Immature natural killer cell (primary cell): ENCODE results near the gene GSDMA. TPM values are rescaled to one million over a fixed set of nuclear protein-coding genes. Genes with fewer than 3 reads are reported as not detected.

ENCODE experiments used
- DNase-seq, 3 donors: peaks; one replicate each; pipeline ENCODE4 v3.0.0; 2022; ENCODE audit warnings: mixed read lengths in 1 of 3
- H3K27ac Mint-ChIP-seq, 6 donors: one replicate each; pipeline ENCODE4 v1.8.0; 2020; ENCODE audit warnings: mixed read lengths in 6 of 6, mild to moderate bottlenecking in 5 of 6, inconsistent platforms in 4 of 6, moderate library complexity in 3 of 6
- H3K27me3 Mint-ChIP-seq, 3 donors: one replicate each; pipeline ENCODE4 v1.8.0; 2020 to 2021; ENCODE audit warnings: low read depth in 3 of 3, mild to moderate bottlenecking in 3 of 3, mixed read lengths in 3 of 3, moderate library complexity in 3 of 3, inconsistent platforms in 1 of 3
- H3K36me3 Mint-ChIP-seq, 3 donors: one replicate each; pipeline ENCODE4 v1.8.0; 2020; ENCODE audit warnings: mixed read lengths in 3 of 3, inconsistent platforms in 2 of 3, mild to moderate bottlenecking in 2 of 3
- H3K4me1 Mint-ChIP-seq, 2 donors: one replicate each; pipeline ENCODE4 v1.8.0; 2020; ENCODE audit warnings: inconsistent platforms in 2 of 2, mild to moderate bottlenecking in 2 of 2, mixed read lengths in 2 of 2, moderate library complexity in 1 of 2
- H3K4me3 Mint-ChIP-seq, 5 donors: one replicate each; pipeline ENCODE4 v1.8.0; 2020; ENCODE audit warnings: mild to moderate bottlenecking in 5 of 5, mixed read lengths in 5 of 5, inconsistent platforms in 3 of 5, moderate library complexity in 3 of 5
- H3K9me3 Mint-ChIP-seq, 6 donors: one replicate each; pipeline ENCODE4 v1.8.0; 2020; ENCODE audit warnings: mild to moderate bottlenecking in 6 of 6, mixed read lengths in 6 of 6, inconsistent platforms in 4 of 6, moderate library complexity in 3 of 6
- polyA plus RNA-seq, 3 donors: library from polyadenylated mRNA; unstranded; fragments of 300-500 nt; fragmentation: Illumina TruSeq; gene quantifications; one replicate each; pipeline ENCODE4 v1.2.3, GENCODE V29; 2021

GSDMA gene
- polyA plus RNA-seq, 3 donors from 2014 or later, result 2.3 TPM; not detected in 2

- peak overlapping the region in 2 of 6 donors; percentile 45 to 49 for H3K27ac Mint-ChIP-seq
- H3K4me3 Mint-ChIP-seq, result peak overlapping the region in 1 of 5 donors; percentile 30
- H3K4me1 Mint-ChIP-seq, result peaks cover 17 to 20% of the 10 kb centered on the region in 2 donors
- DNase-seq, result no peak
- no peaks in the 10 kb centered on the region for H3K9me3 Mint-ChIP-seq
- no peaks in the 10 kb centered on the region for H3K36me3 Mint-ChIP-seq
- H3K27me3 Mint-ChIP-seq, result peaks cover 0 to 2% (median 0%) of the 10 kb centered on the region in 3 donors
These were observed 7.9 kb upstream of the GSDMA start for GRCh38 chr17:39954876-39955275.

GRCh38 chr17:39955726-39956225 lies 7.0 kb upstream of the GSDMA start:
- Mint-ChIP-seq H3K27ac (peak overlapping the region in 1 of 6 donors; percentile 55), H3K36me3 (no peaks in the 10 kb centered on the region), H3K4me3 (no peak overlapping the region), H3K9me3 (no peaks in the 10 kb centered on the region), H3K27me3 (peaks cover 0 to 2% (median 0%) of the 10 kb centered on the region in 3 donors), H3K4me1 (peaks cover 20 to 21% of the 10 kb centered on the region in 2 donors)
- no peak for DNase-seq

DNA sequence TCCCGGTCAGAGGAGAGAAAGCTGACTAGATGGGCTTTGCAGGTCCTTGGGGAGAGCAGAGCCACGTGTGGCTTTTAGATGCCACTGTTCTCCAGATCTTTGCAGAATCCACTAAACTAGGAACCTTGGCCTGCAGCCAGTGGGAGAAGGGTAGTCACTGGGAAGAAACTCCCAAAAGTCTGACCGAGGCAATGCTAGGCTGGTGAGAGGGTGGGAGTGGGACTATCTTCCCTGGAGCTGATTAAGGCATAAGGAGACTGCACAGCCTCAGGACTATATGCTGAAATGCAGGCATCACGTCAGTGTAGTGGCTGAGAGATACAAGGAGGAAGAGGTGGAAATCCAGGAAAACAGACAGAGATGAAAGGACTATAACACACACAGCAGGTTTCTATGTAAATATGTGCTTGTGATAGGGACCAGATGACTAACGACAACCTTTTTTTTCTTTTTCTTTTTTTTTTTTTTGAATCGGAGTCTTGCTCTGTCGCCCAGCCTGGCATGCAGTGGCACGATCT lies 2.2 kb upstream of the GSDMA start:
- no peak for DNase-seq
- Mint-ChIP-seq H3K36me3 (no peaks in the 10 kb centered on the region), H3K27me3 (peaks cover 4 to 5% (median 5%) of the 10 kb centered on the region in 3 donors), H3K9me3 (no peaks in the 10 kb centered on the region), H3K4me1 (peaks cover 7 to 20% of the 10 kb centered on the region in 2 donors), H3K4me3 (no peak overlapping the region), H3K27ac (peak overlapping the region in 1 of 6 donors; percentile 77)

GRCh38 chr17:39963829-39964228 lies 1.0 kb downstream of the GSDMA start:
- no peaks in the 10 kb centered on the region for H3K9me3 Mint-ChIP-seq
- peaks cover 6 to 13% (median 8%) of the 10 kb centered on the region in 3 donors for H3K27me3 Mint-ChIP-seq
- DNase-seq, result no peak
- H3K4me3 Mint-ChIP-seq, result no peak overlapping the region
- H3K4me1 Mint-ChIP-seq, result peaks cover 5 to 42% of the 10 kb centered on the region in 2 donors
- H3K27ac Mint-ChIP-seq, result peak overlapping the region in 3 of 6 donors; percentile 6 to 91 (median 75)
- H3K36me3 Mint-ChIP-seq, result no peaks in the 10 kb centered on the region

DNA sequence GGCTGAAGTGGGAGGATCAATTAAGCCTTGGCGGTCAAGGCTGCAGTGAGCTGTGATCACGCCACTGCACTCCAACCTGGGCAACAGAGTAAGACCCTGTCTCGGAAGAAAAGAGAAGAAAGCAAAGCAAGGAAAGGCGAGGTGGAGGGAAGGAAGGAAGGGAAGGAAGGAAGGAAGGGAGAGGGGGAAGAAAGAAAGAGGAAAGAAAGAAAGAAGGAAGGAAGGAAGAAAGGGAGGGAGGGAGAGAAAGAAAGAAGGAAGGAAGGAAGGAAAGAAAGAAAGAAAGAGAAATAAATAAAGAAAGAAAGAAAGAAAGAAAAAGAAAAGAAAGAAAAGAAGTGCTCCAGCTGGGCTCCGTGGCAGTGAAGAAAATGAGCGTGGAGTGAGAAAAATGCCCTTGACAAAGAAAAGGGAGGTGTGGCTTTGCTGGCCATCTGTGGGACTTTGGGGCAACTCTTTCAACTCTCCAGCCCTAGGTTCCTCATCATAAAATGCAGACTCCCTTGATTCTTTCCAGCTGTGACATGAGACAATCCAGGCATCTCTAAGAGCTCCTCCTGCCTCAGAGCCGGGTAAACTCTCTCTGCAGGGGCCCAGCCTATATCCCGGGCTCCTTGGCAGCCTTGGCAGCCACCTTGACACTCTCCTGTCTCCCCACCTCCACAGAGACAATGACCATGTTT lies 2.4 kb downstream of the GSDMA start:
- no peak overlapping the region for H3K4me3 Mint-ChIP-seq
- H3K27me3 Mint-ChIP-seq, result peaks cover 8 to 13% (median 8%) of the 10 kb centered on the region in 3 donors
- H3K27ac Mint-ChIP-seq, result peak overlapping the region in 1 of 6 donors; percentile 81
- DNase-seq, result no peak
- no peaks in the 10 kb centered on the region for H3K36me3 Mint-ChIP-seq
- no peaks in the 10 kb centered on the region for H3K9me3 Mint-ChIP-seq
- H3K4me1 Mint-ChIP-seq, result peaks cover 0 to 39% of the 10 kb centered on the region in 2 donors

DNA sequence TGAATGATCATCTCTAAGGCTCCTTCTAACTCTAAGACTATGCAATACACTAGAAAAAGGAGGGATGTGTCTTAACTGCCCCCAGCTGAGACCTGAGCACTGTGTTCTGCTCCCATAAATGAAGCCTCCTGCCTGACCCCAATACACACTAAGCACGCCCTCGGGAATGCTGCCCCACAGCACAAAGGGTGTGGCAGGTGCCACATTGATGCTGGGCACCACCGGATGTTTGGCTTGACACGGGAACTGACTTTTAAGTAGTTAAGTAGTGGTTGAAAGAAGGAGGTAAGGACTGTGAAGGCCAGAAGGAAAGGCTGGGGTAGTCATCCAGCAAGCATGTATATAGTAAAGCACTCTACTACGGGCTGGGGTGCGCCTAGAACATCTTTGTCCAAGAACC lies 4.0 kb downstream of the GSDMA start:
- peak overlapping the region in 4 of 6 donors; percentile 62 to 90 (median 71) for H3K27ac Mint-ChIP-seq
- H3K9me3 Mint-ChIP-seq, result no peaks in the 10 kb centered on the region
- H3K27me3 Mint-ChIP-seq, result peaks cover 6 to 14% (median 13%) of the 10 kb centered on the region in 3 donors
- peaks cover 0 to 37% of the 10 kb centered on the region in 2 donors for H3K4me1 Mint-ChIP-seq
- DNase-seq, result peak in 1 of 3 donors; percentile 16
- H3K36me3 Mint-ChIP-seq, result no peaks in the 10 kb centered on the region
- peak overlapping the region in 3 of 5 donors; percentile 41 to 78 (median 69) for H3K4me3 Mint-ChIP-seq

GRCh38 chr17:39968761-39969160 lies 6.0 kb downstream of the GSDMA start:
- peak overlapping the region in 1 of 6 donors; percentile 54 for H3K27ac Mint-ChIP-seq

DNA sequence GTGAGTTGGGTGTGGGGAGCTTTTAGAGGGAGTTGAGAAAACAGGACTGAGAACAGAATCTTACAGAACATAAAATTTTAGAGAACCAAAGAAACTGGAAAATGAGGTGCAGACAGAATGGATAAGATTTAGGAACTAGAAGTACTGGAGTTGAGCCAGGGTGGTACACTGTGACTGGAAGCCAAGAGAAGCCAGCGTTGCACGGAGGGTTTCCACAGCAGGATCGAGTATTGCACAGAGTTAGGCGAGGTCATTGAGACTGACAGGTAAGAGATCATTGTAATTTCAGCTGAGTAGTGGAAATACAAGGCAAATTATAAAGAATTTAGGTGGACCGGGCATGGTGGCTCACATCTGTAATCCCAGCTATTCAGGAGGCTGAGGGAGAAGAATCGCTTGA lies 6.6 kb downstream of the GSDMA start:
- Mint-ChIP-seq H3K4me3 (no peak overlapping the region), H3K4me1 (peaks cover 0 to 27% of the 10 kb centered on the region in 2 donors), H3K36me3 (no peaks in the 10 kb centered on the region), H3K27me3 (peaks cover 6 to 14% (median 11%) of the 10 kb centered on the region in 3 donors), H3K27ac (peak overlapping the region in 1 of 6 donors; percentile 9), H3K9me3 (no peaks in the 10 kb centered on the region)
- no peak for DNase-seq

More at GRCh38 chr17:39968761-39969160, 6.0 kb downstream of the GSDMA start:
- DNase-seq, result no peak
- H3K4me1 Mint-ChIP-seq, result peaks cover 0 to 30% of the 10 kb centered on the region in 2 donors
- H3K9me3 Mint-ChIP-seq, result no peaks in the 10 kb centered on the region
- H3K36me3 Mint-ChIP-seq, result no peaks in the 10 kb centered on the region
- H3K27me3 Mint-ChIP-seq, result peaks cover 6 to 14% (median 13%) of the 10 kb centered on the region in 3 donors
- peak overlapping the region in 1 of 5 donors; percentile 7 for H3K4me3 Mint-ChIP-seq

DNA sequence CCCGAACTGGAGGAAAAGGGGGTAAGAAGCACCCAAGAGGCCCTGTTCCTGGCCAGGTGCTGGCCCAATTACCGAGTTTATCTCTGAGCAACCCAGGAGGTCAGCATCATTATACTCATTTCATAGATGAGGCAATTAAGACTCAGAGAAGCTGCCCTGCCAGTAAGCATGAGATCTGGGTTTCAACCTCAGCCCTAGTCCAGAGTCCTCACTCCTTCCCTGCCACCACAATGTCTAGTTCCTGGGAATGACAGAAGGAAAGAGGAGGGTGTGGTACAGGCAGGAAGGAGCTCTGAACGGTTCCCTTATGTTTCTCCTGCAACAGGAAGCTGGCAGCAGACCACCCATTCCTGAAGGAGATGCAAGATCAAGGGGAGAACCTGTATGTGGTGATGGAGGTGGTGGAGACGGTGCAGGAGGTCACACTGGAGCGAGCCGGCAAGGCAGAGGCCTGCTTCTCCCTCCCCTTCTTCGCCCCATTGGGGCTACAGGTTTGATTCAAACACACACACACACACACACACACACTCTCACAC lies 7.4 kb downstream of the GSDMA start:
- H3K4me3 Mint-ChIP-seq, result no peak overlapping the region
- H3K36me3 Mint-ChIP-seq, result no peaks in the 10 kb centered on the region
- H3K9me3 Mint-ChIP-seq, result no peaks in the 10 kb centered on the region
- H3K4me1 Mint-ChIP-seq, result peaks cover 0 to 27% of the 10 kb centered on the region in 2 donors
- peaks cover 6 to 12% (median 11%) of the 10 kb centered on the region in 3 donors for H3K27me3 Mint-ChIP-seq
- H3K27ac Mint-ChIP-seq, result no peak overlapping the region
- DNase-seq, result no peak

GRCh38 chr17:39971076-39971603 lies 8.3 kb downstream of the GSDMA start:
- no peak for DNase-seq
- H3K27me3 Mint-ChIP-seq, result peaks cover 8 to 12% (median 11%) of the 10 kb centered on the region in 3 donors
- H3K4me1 Mint-ChIP-seq, result peaks cover 0 to 20% of the 10 kb centered on the region in 2 donors
- no peaks in the 10 kb centered on the region for H3K36me3 Mint-ChIP-seq
- H3K27ac Mint-ChIP-seq, result no peak overlapping the region
- no peak overlapping the region for H3K4me3 Mint-ChIP-seq
- H3K9me3 Mint-ChIP-seq, result no peaks in the 10 kb centered on the region

GRCh38 chr17:39972271-39972670 lies 9.5 kb downstream of the GSDMA start:
- peaks cover 8 to 14% (median 9%) of the 10 kb centered on the region in 3 donors for H3K27me3 Mint-ChIP-seq
- H3K4me1 Mint-ChIP-seq, result peaks cover 0 to 9% of the 10 kb centered on the region in 2 donors
- no peaks in the 10 kb centered on the region for H3K9me3 Mint-ChIP-seq
- peak overlapping the region in 1 of 6 donors; percentile 7 for H3K27ac Mint-ChIP-seq
- no peak overlapping the region for H3K4me3 Mint-ChIP-seq
- no peaks in the 10 kb centered on the region for H3K36me3 Mint-ChIP-seq
- DNase-seq, result no peak

DNA sequence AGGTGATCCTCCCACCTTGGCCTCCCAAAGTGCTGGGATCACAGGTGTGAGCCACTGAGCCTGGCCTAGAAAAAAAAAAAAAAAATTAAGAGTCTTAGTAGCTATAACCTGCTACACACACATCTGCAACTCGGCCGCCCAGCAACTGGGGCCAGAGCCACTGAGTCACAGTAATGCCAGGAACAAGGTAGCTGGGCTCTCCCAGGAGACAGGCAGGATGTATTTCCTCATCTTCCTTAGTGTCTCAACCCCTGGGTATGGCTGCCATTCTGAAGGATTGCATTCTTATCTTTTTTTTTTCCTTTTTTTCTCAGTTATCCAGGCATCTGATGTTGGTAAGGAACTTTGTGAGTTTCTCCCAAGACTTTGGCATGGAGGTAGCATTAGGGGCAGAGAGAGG lies 10.7 kb downstream of the GSDMA start:
- Mint-ChIP-seq H3K27me3 (peaks cover 7 to 15% (median 8%) of the 10 kb centered on the region in 3 donors), H3K27ac (no peak overlapping the region), H3K4me1 (peaks cover 0 to 5% of the 10 kb centered on the region in 2 donors), H3K9me3 (no peaks in the 10 kb centered on the region), H3K36me3 (no peaks in the 10 kb centered on the region), H3K4me3 (no peak overlapping the region)
- DNase-seq, result no peak

DNA sequence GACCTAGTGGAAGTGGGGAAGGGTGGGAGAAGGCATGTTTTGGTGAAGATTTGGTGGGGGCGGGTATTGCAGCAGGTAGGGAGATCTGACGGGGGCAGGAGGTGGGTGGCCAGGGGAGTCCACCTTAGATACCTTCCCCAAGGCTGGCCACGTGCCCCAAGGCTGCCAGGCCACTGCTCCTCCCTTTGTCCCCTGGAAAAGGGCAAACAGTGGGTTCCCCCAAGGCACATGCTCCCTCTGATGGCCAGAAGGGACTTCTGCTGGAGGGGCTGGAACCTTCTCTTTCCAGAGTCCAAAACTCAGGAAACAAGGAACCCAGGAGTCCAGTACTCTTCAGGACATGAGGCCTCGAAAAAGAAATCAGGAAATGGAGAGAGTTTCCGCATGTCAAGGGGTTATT lies 11.6 kb downstream of the GSDMA start:
- DNase-seq, result no peak
- H3K4me1 Mint-ChIP-seq, result peaks cover 4 to 6% of the 10 kb centered on the region in 2 donors
- H3K4me3 Mint-ChIP-seq, result no peak overlapping the region
- H3K27ac Mint-ChIP-seq, result no peak overlapping the region
- H3K9me3 Mint-ChIP-seq, result no peaks in the 10 kb centered on the region
- no peaks in the 10 kb centered on the region for H3K36me3 Mint-ChIP-seq
- peaks cover 5 to 12% (median 10%) of the 10 kb centered on the region in 3 donors for H3K27me3 Mint-ChIP-seq

DNA sequence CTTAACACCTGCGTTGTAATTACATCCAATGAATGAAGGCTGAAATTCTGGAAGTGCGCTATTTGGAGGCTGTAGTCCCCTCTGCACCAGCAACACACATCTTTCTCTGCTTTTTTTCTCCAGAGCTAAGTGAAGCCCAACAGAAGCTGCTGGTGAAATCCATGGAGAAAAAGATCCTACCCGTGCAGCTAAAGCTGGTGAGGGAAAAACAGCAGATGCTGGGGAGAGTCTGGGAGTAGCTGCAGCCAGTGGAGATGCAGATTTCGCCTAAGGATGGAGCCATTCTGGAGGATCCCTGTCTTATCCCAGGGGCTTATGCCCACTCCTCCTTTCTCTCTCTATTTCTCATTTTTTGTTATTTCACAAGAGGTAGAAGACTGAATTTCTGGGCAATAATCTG lies 13.0 kb downstream of the GSDMA start:
- Mint-ChIP-seq H3K27ac (no peak overlapping the region), H3K9me3 (no peaks in the 10 kb centered on the region), H3K4me3 (no peak overlapping the region), H3K36me3 (no peaks in the 10 kb centered on the region), H3K27me3 (peaks cover 5 to 13% (median 11%) of the 10 kb centered on the region in 3 donors), H3K4me1 (peaks cover 15 to 16% of the 10 kb centered on the region in 2 donors)
- DNase-seq, result no peak
